Measurements from ENCODE around the gene ADAM22. TPM values are rescaled to one million over a fixed set of nuclear protein-coding genes. Genes with fewer than 3 reads are reported as not detected.

ADAM22 gene
- total and polyA plus RNA-seq, 2 experiments from 2014 or later = 2.7 to 18.7 TPM

DNA sequence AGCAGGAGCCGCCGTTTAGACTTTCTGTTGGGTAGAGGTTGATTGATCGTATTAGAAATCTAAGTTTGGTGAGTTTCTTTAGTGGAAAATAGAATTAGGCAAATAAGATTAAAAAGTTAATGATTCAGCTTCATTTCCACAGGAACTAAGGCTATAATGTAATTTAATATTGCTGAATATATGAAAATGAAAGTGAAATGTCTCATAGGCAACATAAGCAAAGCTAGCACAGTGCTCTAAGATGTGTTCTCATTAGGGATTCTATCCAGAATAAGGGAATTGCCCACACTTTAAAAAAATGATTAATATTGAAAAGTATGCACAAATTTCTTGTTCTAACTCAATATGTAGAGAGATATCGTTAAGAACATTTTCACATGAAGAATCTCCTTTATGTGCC is 238.8 kb downstream of the ADAM22 start (continued):
- TF ChIP-seq, protein P1, sequence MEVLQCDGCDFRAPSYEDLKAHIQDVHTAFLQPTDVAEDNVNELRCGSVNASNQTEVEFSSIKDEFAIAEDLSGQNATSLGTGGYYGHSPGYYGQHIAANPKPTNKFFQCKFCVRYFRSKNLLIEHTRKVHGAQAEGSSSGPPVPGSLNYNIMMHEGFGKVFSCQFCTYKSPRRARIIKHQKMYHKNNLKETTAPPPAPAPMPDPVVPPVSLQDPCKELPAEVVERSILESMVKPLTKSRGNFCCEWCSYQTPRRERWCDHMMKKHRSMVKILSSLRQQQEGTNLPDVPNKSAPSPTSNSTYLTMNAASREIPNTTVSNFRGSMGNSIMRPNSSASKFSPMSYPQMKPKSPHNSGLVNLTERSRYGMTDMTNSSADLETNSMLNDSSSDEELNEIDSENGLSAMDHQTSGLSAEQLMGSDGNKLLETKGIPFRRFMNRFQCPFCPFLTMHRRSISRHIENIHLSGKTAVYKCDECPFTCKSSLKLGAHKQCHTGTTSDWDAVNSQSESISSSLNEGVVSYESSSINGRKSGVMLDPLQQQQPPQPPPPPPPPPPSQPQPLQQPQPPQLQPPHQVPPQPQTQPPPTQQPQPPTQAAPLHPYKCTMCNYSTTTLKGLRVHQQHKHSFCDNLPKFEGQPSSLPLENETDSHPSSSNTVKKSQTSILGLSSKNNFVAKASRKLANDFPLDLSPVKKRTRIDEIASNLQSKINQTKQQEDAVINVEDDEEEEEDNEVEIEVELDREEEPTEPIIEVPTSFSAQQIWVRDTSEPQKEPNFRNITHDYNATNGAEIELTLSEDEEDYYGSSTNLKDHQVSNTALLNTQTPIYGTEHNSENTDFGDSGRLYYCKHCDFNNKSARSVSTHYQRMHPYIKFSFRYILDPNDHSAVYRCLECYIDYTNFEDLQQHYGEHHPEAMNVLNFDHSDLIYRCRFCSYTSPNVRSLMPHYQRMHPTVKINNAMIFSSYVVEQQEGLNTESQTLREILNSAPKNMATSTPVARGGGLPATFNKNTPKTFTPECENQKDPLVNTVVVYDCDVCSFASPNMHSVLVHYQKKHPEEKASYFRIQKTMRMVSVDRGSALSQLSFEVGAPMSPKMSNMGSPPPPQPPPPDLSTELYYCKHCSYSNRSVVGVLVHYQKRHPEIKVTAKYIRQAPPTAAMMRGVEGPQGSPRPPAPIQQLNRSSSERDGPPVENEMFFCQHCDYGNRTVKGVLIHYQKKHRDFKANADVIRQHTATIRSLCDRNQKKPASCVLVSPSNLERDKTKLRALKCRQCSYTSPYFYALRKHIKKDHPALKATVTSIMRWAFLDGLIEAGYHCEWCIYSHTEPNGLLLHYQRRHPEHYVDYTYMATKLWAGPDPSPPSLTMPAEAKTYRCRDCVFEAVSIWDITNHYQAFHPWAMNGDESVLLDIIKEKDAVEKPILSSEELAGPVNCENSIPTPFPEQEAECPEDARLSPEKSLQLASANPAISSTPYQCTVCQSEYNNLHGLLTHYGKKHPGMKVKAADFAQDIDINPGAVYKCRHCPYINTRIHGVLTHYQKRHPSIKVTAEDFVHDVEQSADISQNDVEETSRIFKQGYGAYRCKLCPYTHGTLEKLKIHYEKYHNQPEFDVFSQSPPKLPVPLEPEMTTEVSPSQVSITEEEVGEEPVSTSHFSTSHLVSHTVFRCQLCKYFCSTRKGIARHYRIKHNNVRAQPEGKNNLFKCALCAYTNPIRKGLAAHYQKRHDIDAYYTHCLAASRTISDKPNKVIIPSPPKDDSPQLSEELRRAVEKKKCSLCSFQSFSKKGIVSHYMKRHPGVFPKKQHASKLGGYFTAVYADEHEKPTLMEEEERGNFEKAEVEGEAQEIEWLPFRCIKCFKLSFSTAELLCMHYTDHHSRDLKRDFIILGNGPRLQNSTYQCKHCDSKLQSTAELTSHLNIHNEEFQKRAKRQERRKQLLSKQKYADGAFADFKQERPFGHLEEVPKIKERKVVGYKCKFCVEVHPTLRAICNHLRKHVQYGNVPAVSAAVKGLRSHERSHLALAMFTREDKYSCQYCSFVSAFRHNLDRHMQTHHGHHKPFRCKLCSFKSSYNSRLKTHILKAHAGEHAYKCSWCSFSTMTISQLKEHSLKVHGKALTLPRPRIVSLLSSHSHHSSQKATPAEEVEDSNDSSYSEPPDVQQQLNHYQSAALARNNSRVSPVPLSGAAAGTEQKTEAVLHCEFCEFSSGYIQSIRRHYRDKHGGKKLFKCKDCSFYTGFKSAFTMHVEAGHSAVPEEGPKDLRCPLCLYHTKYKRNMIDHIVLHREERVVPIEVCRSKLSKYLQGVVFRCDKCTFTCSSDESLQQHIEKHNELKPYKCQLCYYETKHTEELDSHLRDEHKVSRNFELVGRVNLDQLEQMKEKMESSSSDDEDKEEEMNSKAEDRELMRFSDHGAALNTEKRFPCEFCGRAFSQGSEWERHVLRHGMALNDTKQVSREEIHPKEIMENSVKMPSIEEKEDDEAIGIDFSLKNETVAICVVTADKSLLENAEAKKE (CRISPR knock-in tag; IDR thresholded peaks at IDR 0.05) = no peak
- TF ChIP-seq, protein P2, sequence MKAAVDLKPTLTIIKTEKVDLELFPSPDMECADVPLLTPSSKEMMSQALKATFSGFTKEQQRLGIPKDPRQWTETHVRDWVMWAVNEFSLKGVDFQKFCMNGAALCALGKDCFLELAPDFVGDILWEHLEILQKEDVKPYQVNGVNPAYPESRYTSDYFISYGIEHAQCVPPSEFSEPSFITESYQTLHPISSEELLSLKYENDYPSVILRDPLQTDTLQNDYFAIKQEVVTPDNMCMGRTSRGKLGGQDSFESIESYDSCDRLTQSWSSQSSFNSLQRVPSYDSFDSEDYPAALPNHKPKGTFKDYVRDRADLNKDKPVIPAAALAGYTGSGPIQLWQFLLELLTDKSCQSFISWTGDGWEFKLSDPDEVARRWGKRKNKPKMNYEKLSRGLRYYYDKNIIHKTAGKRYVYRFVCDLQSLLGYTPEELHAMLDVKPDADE (IDR thresholded peaks at IDR 0.05) = no peak

DNA sequence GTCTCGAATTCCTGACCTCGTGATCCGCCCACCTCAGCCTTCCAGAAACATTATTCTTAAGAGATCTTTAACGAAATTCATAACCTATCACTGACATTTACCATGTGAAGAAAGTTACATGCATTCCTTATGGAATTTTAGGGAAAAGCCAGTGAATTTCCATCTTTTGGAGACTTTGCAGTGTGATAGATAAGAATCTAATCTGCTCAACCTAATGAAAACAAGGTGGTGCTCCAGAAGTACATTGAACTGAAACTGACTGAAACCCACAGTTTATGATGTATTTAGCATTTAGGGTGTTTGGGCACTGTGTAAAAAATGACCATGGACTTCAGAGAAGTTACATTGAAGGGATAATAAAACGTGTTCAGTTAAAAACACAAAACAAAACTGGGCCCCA is 242.1 kb downstream of the ADAM22 start:
- H3F3A ChIP-seq (replicated peaks; ENCODE audit: low read depth) = no peaks in the 10 kb centered on the region
- Mint-ChIP-seq H3K27ac (no peak overlapping the region), H3K4me3 (no peak overlapping the region), H3K4me1 (peaks cover 9% of the 10 kb centered on the region; the same call in 2 of the 3 replicates), H3K27me3 (ENCODE audit: insufficient read depth, low read depth, poor library complexity) (no peaks in the 10 kb centered on the region), H3K9me3 (no peaks in the 10 kb centered on the region), H3K36me3 (ENCODE audit: low read depth) (no peaks in the 10 kb centered on the region)
- H3K79me2 ChIP-seq (replicated peaks; ENCODE audit: insufficient read depth) = no peaks in the 10 kb centered on the region
- H3K4me3 ChIP-seq = no peak overlapping the region
- H4K20me1 ChIP-seq (replicated peaks; ENCODE audit: insufficient read depth) = no peaks in the 10 kb centered on the region
- no peak overlapping the region for H3K27ac ChIP-seq (ENCODE audit: low read depth)
- H3K27me3 ChIP-seq (ENCODE audit: insufficient read depth) = no peaks in the 10 kb centered on the region
- no peaks in the 10 kb centered on the region for H3K36me3 ChIP-seq (ENCODE audit: insufficient read depth)
- no peaks in the 10 kb centered on the region for H3K9me2 ChIP-seq (ENCODE audit: insufficient read depth)
- no peaks in the 10 kb centered on the region for H3K4me1 ChIP-seq (ENCODE audit: insufficient read depth)
- DNase-seq (ENCODE audit: low spot score) (no peak), ATAC-seq (no peak)
- no peak overlapping the region for H3K4me2 ChIP-seq
- H2AFZ ChIP-seq = no peak overlapping the region
- no peak for TF ChIP-seq STAT1 (IDR thresholded peaks at IDR 0.05; ENCODE audit: unreplicated experiment)
- TF ChIP-seq, protein P3, sequence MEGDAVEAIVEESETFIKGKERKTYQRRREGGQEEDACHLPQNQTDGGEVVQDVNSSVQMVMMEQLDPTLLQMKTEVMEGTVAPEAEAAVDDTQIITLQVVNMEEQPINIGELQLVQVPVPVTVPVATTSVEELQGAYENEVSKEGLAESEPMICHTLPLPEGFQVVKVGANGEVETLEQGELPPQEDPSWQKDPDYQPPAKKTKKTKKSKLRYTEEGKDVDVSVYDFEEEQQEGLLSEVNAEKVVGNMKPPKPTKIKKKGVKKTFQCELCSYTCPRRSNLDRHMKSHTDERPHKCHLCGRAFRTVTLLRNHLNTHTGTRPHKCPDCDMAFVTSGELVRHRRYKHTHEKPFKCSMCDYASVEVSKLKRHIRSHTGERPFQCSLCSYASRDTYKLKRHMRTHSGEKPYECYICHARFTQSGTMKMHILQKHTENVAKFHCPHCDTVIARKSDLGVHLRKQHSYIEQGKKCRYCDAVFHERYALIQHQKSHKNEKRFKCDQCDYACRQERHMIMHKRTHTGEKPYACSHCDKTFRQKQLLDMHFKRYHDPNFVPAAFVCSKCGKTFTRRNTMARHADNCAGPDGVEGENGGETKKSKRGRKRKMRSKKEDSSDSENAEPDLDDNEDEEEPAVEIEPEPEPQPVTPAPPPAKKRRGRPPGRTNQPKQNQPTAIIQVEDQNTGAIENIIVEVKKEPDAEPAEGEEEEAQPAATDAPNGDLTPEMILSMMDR (conservative IDR thresholded peaks at IDR 0.05; ENCODE audit: low read depth in 2 of 2) = no peak
- TF ChIP-seq, protein P1 (CRISPR knock-in tag; IDR thresholded peaks at IDR 0.05) = no peak
- TF ChIP-seq EZH2phosphoT487 (IDR thresholded peaks at IDR 0.05; ENCODE audit: unreplicated experiment) = no peak
- no peak for TF ChIP-seq ZNF331 (CRISPR knock-in tag; IDR thresholded peaks at IDR 0.05; ENCODE audit: low read depth)

Data from GM23338 (cell line).